Transverse colon (tissue), 4 donors: ENCODE results near the gene HIPK4. TPM values are rescaled to one million over a fixed set of nuclear protein-coding genes. Genes with fewer than 3 reads are reported as not detected.

Source experiments
- DNase-seq: peaks from one replicate; pipeline ENCODE4 v3.0.0-alpha.2; 2019
- H3K27ac ChIP-seq, 4 donors: fragments of 200-600 bp; sonication (generic); 2 replicates each; pipeline ENCODE4 v1.5.1; 2016 to 2018; ENCODE audit warnings: inconsistent platforms in 4 of 4
- H3K27me3 ChIP-seq: fragments of 200-600 bp; sonication (generic); 2 replicates; pipeline ENCODE4 v1.5.1; 2017; ENCODE audit warnings: inconsistent platforms
- H3K36me3 ChIP-seq, 4 donors: fragments of 200-600 bp; sonication (generic); 2 replicates each; pipeline ENCODE4 v1.5.1; 2017 to 2019; ENCODE audit warnings: inconsistent platforms in 4 of 4
- H3K4me1 ChIP-seq, 4 donors: fragments of 200-600 bp; sonication (generic); 2 replicates each; pipeline ENCODE4 v1.5.1; 2017 to 2020; ENCODE audit warnings: inconsistent platforms in 4 of 4
- H3K4me3 ChIP-seq, 4 donors: fragments of 200-600 bp; sonication (generic); 1 replicate in 1 of 4; 2 replicates in 3 of 4; pipeline versions ENCODE4 v1.5.1 to v1.6.1; 2017 to 2019; ENCODE audit warnings: inconsistent platforms in 4 of 4
- H3K9me3 ChIP-seq, 2 donors: fragments of 200-600 bp; sonication (generic); 2 replicates each; pipeline ENCODE4 v1.5.1; 2017 to 2019; ENCODE audit warnings: inconsistent platforms in 2 of 2
- CTCF ChIP-seq, 5 experiments: fragments of 200-600 bp in 3 of 5; fragments of 450-650 bp in 2 of 5; sonication (generic) in 3 of 5; IDR thresholded peaks; 1 replicate in 2 of 5; 2 replicates in 3 of 5; pipeline ENCODE4 v1.5.1; 2016 to 2017; ENCODE audit warnings: antibody characterized with exemption in 5 of 5, inconsistent platforms in 3 of 5, mild to moderate bottlenecking in 2 of 5, moderate library complexity in 1 of 5
- EP300 ChIP-seq: sonication (generic); formaldehyde crosslinking; IDR thresholded peaks from one replicate; pipeline ENCODE4 v1.6.1; 2017; ENCODE audit warnings: antibody characterized with exemption, low read depth
- POLR2A ChIP-seq: fragments of 450-650 bp; IDR thresholded peaks from one replicate; pipeline ENCODE4 v1.6.1; 2016; ENCODE audit warnings: antibody characterized with exemption, mild to moderate bottlenecking, moderate library complexity
- POLR2AphosphoS5 ChIP-seq, 3 donors: sonication (generic); formaldehyde crosslinking; IDR thresholded peaks; one replicate each; pipeline ENCODE4 v1.6.1; 2016; ENCODE audit warnings: antibody characterized with exemption in 3 of 3
- WGBS, 2 donors: methylation state at CpG; one replicate each; pipeline ENCODE4 v1.1.5; 2018; ENCODE audit warnings: low coverage in 1 of 2; 5-methylcytosine and 5-hydroxymethylcytosine counted together
- in situ Hi-C, 4 donors: fragments of 200-750 bp; cut with MboI; loops; one replicate each; pipeline versions ENCODE4 v1.15.0 to v1.15.1; 2017; ENCODE audit warnings: low sequenced_read_pairs in 3 of 4, low pct_ligation_motif_present in 1 of 4, low pct_unique_long_range_greater_than_20kb in 1 of 4
- intact Hi-C: fragments of 100-400 bp; cut with DNase I; formaldehyde crosslinking; loops from one replicate; pipeline ENCODE4 v1.15.1; 2023; ENCODE audit warnings: low total_unique reads
- small RNA-seq, 4 donors: library from RNA; depleted of rRNA; stranded (forward); fragments of <200 nt; gene quantifications; one replicate each; pipeline ENCODE3, GENCODE V24; 2016
- total RNA-seq, 4 donors: library from RNA; depleted of rRNA; stranded (reverse); fragments of >200 nt; gene quantifications; one replicate each; pipeline ENCODE4 v1.1.0, GENCODE V29; 2016

HIPK4 gene
- total RNA-seq, 4 donors from 2014 or later, result 0.48 TPM; not detected in 3

- H3K27ac ChIP-seq, result no peak overlapping the region
- intact Hi-C loops (no loop called here), in situ Hi-C loops (no loop called here)
- peaks cover 0 to 49% (median 23%) of the 10 kb centered on the region in 4 donors for H3K36me3 ChIP-seq
- TF ChIP-seq POLR2AphosphoS5 (IDR thresholded peaks at IDR 0.05) (no peak), CTCF (IDR thresholded peaks at IDR 0.05) (no peak), EP300 (no peak), POLR2A (no peak)
- no peaks in the 10 kb centered on the region for H3K9me3 ChIP-seq
- DNase-seq, result no peak
- WGBS, 2 donors, result 97% methylated on average over 5 of the region's 5 CpGs; no CpG with 5 or more reads in 1 of the 2 donors
- H3K27me3 ChIP-seq, result no peaks in the 10 kb centered on the region
- no peak overlapping the region for H3K4me3 ChIP-seq
- H3K4me1 ChIP-seq, result no peaks in the 10 kb centered on the region
Observed at GRCh38 chr19:40331052-40331451, 58.9 kb downstream of the HIPK4 start.

Small RNA genes lying within 50 kb of the gene (small RNA-seq; reads per million reads assigned to genes)
- gene MIR6796 (0 to 0.28 (median 0.06) reads per million in 4 donors), gene RF00019 (0 reads per million in 4 donors)

Other genes starting within 250 kb of the HIPK4 start
- 10 to 100 TPM; 10.8 to 19.5 (median 11.9) TPM for gene MAP3K10, start 198.8 kb downstream of the HIPK4 start, total RNA-seq
- not detected for gene TTC9B, start 171.8 kb downstream of the HIPK4 start, total RNA-seq
- under 1 TPM in 1 of 4 donors, not detected in 3; 1.00 TPM for gene CCNP, start 163.5 kb downstream of the HIPK4 start, total RNA-seq
- gene AKT2, start 104.8 kb downstream of the HIPK4 start, total RNA-seq, result 100 to 1,000 TPM in 2 of 4 donors, 10 to 100 TPM in 2; 63.2 to 266 (median 138) TPM
- gene C19orf47, start 41.8 kb downstream of the HIPK4 start, total RNA-seq, result 10 to 100 TPM; 12.3 to 16.5 (median 13.8) TPM
- 100 to 1,000 TPM in 3 of 4 donors, 10 to 100 TPM in 1; 91.6 to 322 (median 179) TPM for gene PLD3, start 41.5 kb downstream of the HIPK4 start, total RNA-seq
- gene PRX, start 23.2 kb upstream of the HIPK4 start, total RNA-seq, result 1 to 10 TPM; 1.5 to 5.0 (median 2.6) TPM
- gene SERTAD1, start 35.8 kb upstream of the HIPK4 start, total RNA-seq, result 10 to 100 TPM in 3 of 4 donors, 1 to 10 TPM in 1; 2.6 to 30.3 (median 18.4) TPM
- 10 to 100 TPM; 14.1 to 31.0 (median 22.2) TPM for gene SERTAD3, start 54.2 kb upstream of the HIPK4 start, total RNA-seq
- gene BLVRB, start 75.6 kb upstream of the HIPK4 start, total RNA-seq, result 100 to 1,000 TPM in 3 of 4 donors, 10 to 100 TPM in 1; 81.5 to 193 (median 147) TPM
- gene SPTBN4, start 76.8 kb upstream of the HIPK4 start, total RNA-seq, result 1 to 10 TPM in 2 of 4 donors, under 1 TPM in 2; under 0.01 to 1.5 (median 0.99) TPM
- 100 to 1,000 TPM in 1 of 4 donors, 10 to 100 TPM in 3; 58.7 to 111 (median 60.9) TPM for gene SHKBP1, start 186.7 kb upstream of the HIPK4 start, total RNA-seq
- gene LTBP4, start 211.2 kb upstream of the HIPK4 start, total RNA-seq, result 100 to 1,000 TPM; 122 to 477 (median 253) TPM